Measurements from ENCODE around the gene AKNAD1.

DNA sequence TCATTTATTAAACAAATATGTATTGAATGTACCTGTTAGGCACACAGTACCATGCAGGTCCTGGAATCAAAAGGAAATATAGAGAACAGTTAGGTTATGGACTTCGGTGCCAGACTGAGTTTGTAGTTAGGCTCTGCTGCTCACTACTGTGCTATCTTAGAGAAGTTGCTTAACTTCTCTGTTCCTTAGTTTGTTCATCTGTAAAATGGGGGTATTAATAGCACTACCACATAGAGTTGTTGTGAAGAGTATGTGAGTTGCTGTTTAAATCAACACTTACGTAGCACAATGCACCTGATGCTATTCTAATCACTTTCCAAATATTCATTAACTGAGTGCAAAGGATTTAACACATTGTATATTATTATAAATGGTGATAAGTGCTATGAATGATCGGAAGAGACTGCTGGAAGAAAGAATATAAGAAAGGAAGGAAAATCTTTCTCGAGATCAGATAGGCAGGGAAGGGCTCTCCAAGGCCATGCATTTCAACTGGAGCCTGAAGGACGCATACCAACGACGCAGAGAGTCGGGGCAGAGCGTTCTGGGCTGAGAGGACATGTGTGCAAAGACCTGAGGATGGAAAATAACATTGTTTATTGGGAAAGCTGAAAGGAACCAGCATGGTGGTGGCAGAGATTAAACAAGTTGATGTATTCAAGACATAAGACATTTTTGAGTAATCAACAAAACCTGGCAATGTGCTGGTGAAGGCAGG, 3.5 kb upstream of the AKNAD1 start:
- TF ChIP-seq, protein P1, sequence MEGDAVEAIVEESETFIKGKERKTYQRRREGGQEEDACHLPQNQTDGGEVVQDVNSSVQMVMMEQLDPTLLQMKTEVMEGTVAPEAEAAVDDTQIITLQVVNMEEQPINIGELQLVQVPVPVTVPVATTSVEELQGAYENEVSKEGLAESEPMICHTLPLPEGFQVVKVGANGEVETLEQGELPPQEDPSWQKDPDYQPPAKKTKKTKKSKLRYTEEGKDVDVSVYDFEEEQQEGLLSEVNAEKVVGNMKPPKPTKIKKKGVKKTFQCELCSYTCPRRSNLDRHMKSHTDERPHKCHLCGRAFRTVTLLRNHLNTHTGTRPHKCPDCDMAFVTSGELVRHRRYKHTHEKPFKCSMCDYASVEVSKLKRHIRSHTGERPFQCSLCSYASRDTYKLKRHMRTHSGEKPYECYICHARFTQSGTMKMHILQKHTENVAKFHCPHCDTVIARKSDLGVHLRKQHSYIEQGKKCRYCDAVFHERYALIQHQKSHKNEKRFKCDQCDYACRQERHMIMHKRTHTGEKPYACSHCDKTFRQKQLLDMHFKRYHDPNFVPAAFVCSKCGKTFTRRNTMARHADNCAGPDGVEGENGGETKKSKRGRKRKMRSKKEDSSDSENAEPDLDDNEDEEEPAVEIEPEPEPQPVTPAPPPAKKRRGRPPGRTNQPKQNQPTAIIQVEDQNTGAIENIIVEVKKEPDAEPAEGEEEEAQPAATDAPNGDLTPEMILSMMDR (IDR thresholded peaks at IDR 0.05; ENCODE audit: borderline replicate concordance, extremely low read depth, low read length, poor library complexity, severe bottlenecking), result no peak
- TF ChIP-seq EZH2 (IDR thresholded peaks at IDR 0.05; ENCODE audit: borderline replicate concordance, low read depth, low read length, severe bottlenecking), result no peak
